B cell (primary cell): ENCODE measurements around the gene SYN1. TPM values are rescaled to one million over a fixed set of nuclear protein-coding genes. Genes with fewer than 3 reads are reported as not detected.

Experiments
- ATAC-seq: fragments of 200-7000 bp; cut with Tn5 transposase; one replicate; pipeline ENCODE4 v1.10.0; 2021; ENCODE audit warnings: low read depth, mild to moderate bottlenecking, moderate number of reproducible peaks, moderate library complexity
- CTCF ChIA-PET: fragments of 350-600 bp; sonication (Branson Sonifier 250); formaldehyde crosslinking; loops from one replicate; lab custom pipeline; 2021; ENCODE audit warnings: antibody characterized with exemption, inconsistent platforms; lab: Charles Lee
- POLR2A ChIA-PET: fragments of 350-600 bp; sonication (Branson Sonifier 250); formaldehyde crosslinking; loops from one replicate; lab custom pipeline; 2021; ENCODE audit warnings: antibody characterized with exemption; lab: Charles Lee
- DNase-seq: peaks from one replicate; pipeline ENCODE4 v3.0.0; 2013
- H2AFZ ChIP-seq: 2 replicates; pipeline ENCODE4 v1.6.1; 2012; ENCODE audit warnings: mild to moderate bottlenecking, low read depth, low read length; ENCODE audit not compliant: insufficient read depth, poor library complexity, severe bottlenecking
- H3K27ac ChIP-seq, 2 donors: 1 replicate in 1 of 2; 2 replicates in 1 of 2; pipeline ENCODE4 v1.5.1; 2012 to 2013; ENCODE audit warnings: low read length in 2 of 2, mild to moderate bottlenecking in 2 of 2, moderate library complexity in 1 of 2
- H3K27me3 ChIP-seq, 4 experiments: fragments of 200-600 bp in 1 of 4; sonication (generic) in 1 of 4; replicated peaks in 1 of 4; 1 replicate in 2 of 4; 2 replicates in 2 of 4; pipeline versions ENCODE4 v1.6.1 to v1.7.0; 2013 to 2016; ENCODE audit warnings: low read length in 3 of 4, mild to moderate bottlenecking in 2 of 4, mixed read lengths in 1 of 4, moderate library complexity in 1 of 4; ENCODE audit not compliant: insufficient read depth in 4 of 4, control insufficient read depth in 3 of 4; ENCODE audit errors: control extremely low read depth in 1 of 4
- H3K36me3 ChIP-seq, 2 experiments: replicated peaks in 1 of 2; 1 replicate in 1 of 2; 2 replicates in 1 of 2; pipeline versions ENCODE4 v1.6.1 to v1.7.1; 2013; ENCODE audit warnings: low read length in 1 of 2; ENCODE audit not compliant: insufficient read depth in 2 of 2, control insufficient read depth in 1 of 2; ENCODE audit errors: control extremely low read depth in 1 of 2, extremely low read depth in 1 of 2
- H3K4me1 ChIP-seq, 2 donors: fragments of 200-600 bp in 1 of 2; sonication (generic) in 1 of 2; 1 replicate in 1 of 2; 2 replicates in 1 of 2; pipeline versions ENCODE4 v1.5.1 to v1.6.1; 2013 to 2017; ENCODE audit warnings: low read length in 2 of 2; ENCODE audit not compliant: control insufficient read depth in 2 of 2, insufficient read depth in 2 of 2
- H3K4me2 ChIP-seq: replicated peaks from 2 replicates; pipeline ENCODE3; 2012; ENCODE audit warnings: mild to moderate bottlenecking, low read depth, low read length; ENCODE audit not compliant: poor library complexity, severe bottlenecking
- H3K4me3 ChIP-seq, 5 experiments: fragments of 200-600 bp in 1 of 5; sonication (generic) in 1 of 5; 1 replicate in 3 of 5; 2 replicates in 2 of 5; pipeline versions ENCODE4 v1.5.1 to v1.7.0; 2011 to 2016; ENCODE audit warnings: low read length in 4 of 5, mild to moderate bottlenecking in 4 of 5, low read depth in 2 of 5, control low read depth in 1 of 5, moderate library complexity in 1 of 5; ENCODE audit not compliant: insufficient read depth in 1 of 5; ENCODE audit errors: control extremely low read depth in 1 of 5, extremely low read depth in 1 of 5
- H3K79me2 ChIP-seq: fragments of 200-600 bp; sonication (generic); one replicate; pipeline ENCODE4 v1.6.0; 2016; ENCODE audit warnings: low read length; ENCODE audit not compliant: control insufficient read depth, insufficient read depth
- H3K9ac ChIP-seq: fragments of 200-600 bp; sonication (generic); 2 replicates; pipeline ENCODE4 v1.6.1; 2017; ENCODE audit warnings: mild to moderate bottlenecking, low read length, moderate library complexity
- H3K9me3 ChIP-seq, 3 donors: one replicate each; pipeline versions ENCODE4 v1.6.1 to v1.7.1; 2013; ENCODE audit warnings: low read length in 2 of 3; ENCODE audit not compliant: control insufficient read depth in 2 of 3, insufficient read depth in 1 of 3; ENCODE audit errors: control extremely low read depth in 1 of 3
- H4K20me1 ChIP-seq: 2 replicates; pipeline ENCODE4 v1.6.0; 2012; ENCODE audit warnings: mild to moderate bottlenecking, low read length; ENCODE audit not compliant: insufficient read depth, control insufficient read depth, poor library complexity, severe bottlenecking
- H3K27ac Mint-ChIP-seq: one replicate; pipeline ENCODE4 v1.8.0; 2021; ENCODE audit warnings: mixed read lengths
- H3K27me3 Mint-ChIP-seq: one replicate; pipeline ENCODE4 v1.8.0; 2021; ENCODE audit warnings: mixed read lengths
- H3K4me1 Mint-ChIP-seq: one replicate; pipeline ENCODE4 v1.8.0; 2021; ENCODE audit warnings: mixed read lengths
- H3K4me3 Mint-ChIP-seq: one replicate; pipeline ENCODE4 v1.8.0; 2021; ENCODE audit warnings: mixed read lengths
- H3K9me3 Mint-ChIP-seq: one replicate; pipeline ENCODE4 v1.8.0; 2022; ENCODE audit warnings: mixed read lengths; ENCODE audit not compliant: insufficient read depth
- EZH2 ChIP-seq: IDR thresholded peaks from 2 replicates; pipeline ENCODE4 v1.6.1; 2012; ENCODE audit warnings: borderline replicate concordance, low read depth, mild to moderate bottlenecking, moderate library complexity, low read length; ENCODE audit not compliant: insufficient read depth, poor library complexity, severe bottlenecking
- WGBS: methylation state at CpG from one replicate; pipeline ENCODE4 v1.1.5; 2013; ENCODE audit warnings: missing lambda C conversion rate; ENCODE audit not compliant: insufficient coverage; 5-methylcytosine and 5-hydroxymethylcytosine counted together
- intact Hi-C: fragments of 100-400 bp; cut with micrococcal nuclease; formaldehyde crosslinking; loops from one replicate; pipeline ENCODE4 v1.10.0; 2022
- polyA plus RNA-seq: library from polyadenylated mRNA; depleted of rRNA; stranded (reverse); fragments of >200 nt; gene quantifications from 2 replicates; pipeline ENCODE4 v1.2.3, GENCODE V29; 2012
- total RNA-seq, 2 donors: library from RNA; stranded (reverse); fragments of 120-200 nt in 1 of 2; gene quantifications; 1 replicate in 1 of 2; 2 replicates in 1 of 2; pipeline versions ENCODE4 v1.2.3 to v1.2.4, GENCODE V29; 2013 to 2022
- TF ChIP-seq, protein P1 (sequence below): fragments of 200-600 bp; IDR thresholded peaks from one replicate; pipeline ENCODE4 v1.8.0; 2022; ENCODE audit warnings: antibody characterized with exemption, mild to moderate bottlenecking

The SYN1 gene
- total and polyA plus RNA-seq, 2 donors (not counting 1 experiment from before 2014, with no cell fraction given), result not detected

DNA sequence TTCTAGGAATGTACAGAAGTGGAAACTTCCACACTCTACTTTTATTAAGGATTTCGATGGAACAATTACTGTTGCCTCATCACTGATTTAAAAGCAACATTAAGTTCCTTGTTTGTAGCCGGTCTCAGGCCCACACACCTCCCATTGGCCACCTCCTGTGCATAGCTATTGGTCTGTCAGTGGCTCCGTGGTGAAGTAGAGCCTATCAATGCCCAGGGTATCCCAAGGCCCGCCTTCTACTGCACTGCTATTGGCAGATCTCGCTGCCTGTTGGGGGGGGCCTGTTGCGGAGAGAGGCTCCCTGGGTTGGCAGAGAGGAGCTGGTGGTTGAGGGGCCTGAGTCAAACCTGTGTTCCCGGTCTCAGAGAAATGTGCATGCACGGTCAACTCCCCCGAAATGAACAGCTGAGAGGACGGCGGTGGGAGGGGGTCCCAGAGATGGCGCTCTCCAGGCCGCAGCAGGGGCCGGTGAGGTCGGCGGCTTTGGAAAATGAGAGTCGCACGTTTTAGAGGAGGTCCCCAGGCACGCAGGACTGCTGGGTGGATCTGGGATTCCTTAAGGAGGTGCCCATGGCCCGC is 63.5 kb downstream of the SYN1 start:
- Histone ChIP-seq H3K36me3 (no peaks in the 10 kb centered on the region), H3K27me3 (no peaks in the 10 kb centered on the region), H3K9ac (peak overlapping the region; percentile 65), H3K4me1 (peaks cover 0 to 8% of the 10 kb centered on the region in 2 donors), H3K27ac (peak overlapping the region; percentile 56 to 64), H3K9me3 (no peaks in the 10 kb centered on the region), H4K20me1 (no peaks in the 10 kb centered on the region), H3K4me2 (peak overlapping the region; percentile 71), H3K4me3 (peak overlapping the region; percentile 30 to 67 (median 52)), H3K79me2 (no peaks in the 10 kb centered on the region), H2AFZ (peak overlapping the region; percentile 74)
- peak overlapping the region; percentile 89 for H3K27ac Mint-ChIP-seq
- H3K9me3 Mint-ChIP-seq, result no peaks in the 10 kb centered on the region
- ChIA-PET POLR2A (interaction anchor here (0.7 to 1.5 kb wide), 5 partner anchors 13 to 338 kb away, joined by 3 to 5 read pairs (median 4); no protein-coding TSS in a partner anchor), CTCF (interaction anchor here (1.9 kb wide), 1 partner anchor 33 kb away, joined by 7 read pairs; no protein-coding TSS in a partner anchor)
- peak overlapping the region; percentile 88 for H3K4me3 Mint-ChIP-seq
- H3K27me3 Mint-ChIP-seq, result no peaks in the 10 kb centered on the region
- WGBS, result 0% methylated on average over 2 of the region's 20 CpGs
- DNase-seq (peak; percentile 88), ATAC-seq (peak; percentile 85)
- H3K4me1 Mint-ChIP-seq, result peaks cover 21% of the 10 kb centered on the region
- TF ChIP-seq, protein P1, sequence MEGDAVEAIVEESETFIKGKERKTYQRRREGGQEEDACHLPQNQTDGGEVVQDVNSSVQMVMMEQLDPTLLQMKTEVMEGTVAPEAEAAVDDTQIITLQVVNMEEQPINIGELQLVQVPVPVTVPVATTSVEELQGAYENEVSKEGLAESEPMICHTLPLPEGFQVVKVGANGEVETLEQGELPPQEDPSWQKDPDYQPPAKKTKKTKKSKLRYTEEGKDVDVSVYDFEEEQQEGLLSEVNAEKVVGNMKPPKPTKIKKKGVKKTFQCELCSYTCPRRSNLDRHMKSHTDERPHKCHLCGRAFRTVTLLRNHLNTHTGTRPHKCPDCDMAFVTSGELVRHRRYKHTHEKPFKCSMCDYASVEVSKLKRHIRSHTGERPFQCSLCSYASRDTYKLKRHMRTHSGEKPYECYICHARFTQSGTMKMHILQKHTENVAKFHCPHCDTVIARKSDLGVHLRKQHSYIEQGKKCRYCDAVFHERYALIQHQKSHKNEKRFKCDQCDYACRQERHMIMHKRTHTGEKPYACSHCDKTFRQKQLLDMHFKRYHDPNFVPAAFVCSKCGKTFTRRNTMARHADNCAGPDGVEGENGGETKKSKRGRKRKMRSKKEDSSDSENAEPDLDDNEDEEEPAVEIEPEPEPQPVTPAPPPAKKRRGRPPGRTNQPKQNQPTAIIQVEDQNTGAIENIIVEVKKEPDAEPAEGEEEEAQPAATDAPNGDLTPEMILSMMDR, result no peak
- no peak for TF ChIP-seq EZH2
- intact Hi-C loops, result no loop called here

DNA sequence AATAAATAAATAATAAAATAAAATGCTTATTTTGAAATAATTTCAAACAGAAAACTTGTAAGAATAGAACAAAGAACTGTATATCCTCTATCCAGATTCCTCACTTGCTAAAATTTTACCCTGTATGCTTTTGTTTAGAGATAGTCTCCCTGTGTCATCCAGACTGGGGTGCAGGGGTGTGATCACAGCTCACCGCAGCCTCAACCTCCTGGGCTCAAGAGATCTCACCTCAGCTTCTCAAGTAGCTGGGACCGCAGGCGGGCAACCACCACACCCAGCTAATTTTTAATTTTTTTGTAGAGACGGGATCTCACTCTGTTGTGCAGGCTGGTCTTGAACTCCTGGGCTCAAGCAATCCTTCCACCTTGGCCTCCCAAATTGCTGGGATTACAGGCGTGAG is 76.2 kb downstream of the SYN1 start:
- Histone ChIP-seq H3K27me3 (no peaks in the 10 kb centered on the region), H4K20me1 (no peaks in the 10 kb centered on the region), H3K4me1 (no peaks in the 10 kb centered on the region), H3K4me3 (no peak overlapping the region), H3K36me3 (no peaks in the 10 kb centered on the region), H3K9me3 (no peaks in the 10 kb centered on the region), H3K4me2 (no peak overlapping the region), H3K79me2 (no peaks in the 10 kb centered on the region), H3K9ac (no peak overlapping the region), H3K27ac (no peak overlapping the region), H2AFZ (no peak overlapping the region)
- CTCF ChIA-PET, result no interaction called here
- Mint-ChIP-seq H3K27me3 (no peaks in the 10 kb centered on the region), H3K27ac (no peak overlapping the region), H3K4me3 (no peak overlapping the region), H3K9me3 (no peaks in the 10 kb centered on the region), H3K4me1 (no peaks in the 10 kb centered on the region)
- intact Hi-C loops, result no loop called here
- TF ChIP-seq EZH2, result no peak
- POLR2A ChIA-PET, result interaction anchor here (1.0 kb wide), 1 partner anchor 13 kb away, joined by 5 read pairs; no protein-coding TSS in a partner anchor
- no CpG with 5 or more reads among the region's 5 CpGs for WGBS
- no peak for DNase-seq
- ATAC-seq, result no peak
